ELR (cell line): ENCODE results near the gene KIF16B.
A peak's percentile ranks its signal among the peaks of the same experiment; 100 is the strongest.
"Not testable (repeated sequence)": the region's sequence is repeated elsewhere in the genome, so short reads cannot be mapped to it uniquely, and the experiment has no call there.

Source experiments
- DNase-seq: peaks from one replicate; pipeline ENCODE4 v3.0.0-alpha.2; 2015; ENCODE audit warnings: low read depth

The KIF16B gene

DNA sequence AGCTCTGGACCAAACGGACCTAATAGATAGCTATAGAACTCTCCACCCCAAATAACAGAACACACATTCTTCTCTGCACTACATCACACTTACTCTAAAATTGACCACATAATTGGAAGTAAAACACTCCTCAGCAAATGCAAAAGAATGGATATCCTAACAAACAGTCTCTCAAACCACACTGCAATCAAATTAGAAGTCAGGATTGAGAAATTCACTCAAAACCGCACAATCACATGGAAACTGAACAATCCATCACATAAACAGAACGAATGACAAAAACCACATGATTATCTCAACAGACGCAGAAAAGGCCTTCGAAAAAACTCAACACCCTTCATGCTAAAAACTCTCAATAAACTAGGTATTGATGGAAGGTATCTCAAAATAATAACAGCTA lies 50.6 kb downstream of the KIF16B start:
- DNase-seq, result not testable (repeated sequence)

DNA sequence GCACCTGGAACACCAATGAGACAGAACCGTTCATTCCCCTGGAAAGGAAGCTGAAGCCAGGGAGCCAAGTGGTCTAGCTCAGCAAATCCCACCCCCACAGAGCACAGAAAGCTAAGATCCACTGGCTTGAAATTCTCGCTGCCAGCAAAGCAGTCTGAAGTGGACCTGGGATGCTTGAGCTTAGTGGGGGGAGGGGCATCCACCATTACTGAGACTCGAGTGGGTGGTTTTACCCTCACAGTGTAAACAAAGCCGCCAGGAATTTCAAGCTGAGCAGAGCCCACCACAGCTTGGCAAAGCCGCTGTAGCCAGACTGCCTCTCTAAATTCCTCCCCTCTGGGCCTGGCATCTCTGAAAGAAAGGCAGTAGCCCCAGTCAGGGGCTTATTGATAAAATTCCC lies 53.1 kb downstream of the KIF16B start:
- DNase-seq, result no peak

DNA sequence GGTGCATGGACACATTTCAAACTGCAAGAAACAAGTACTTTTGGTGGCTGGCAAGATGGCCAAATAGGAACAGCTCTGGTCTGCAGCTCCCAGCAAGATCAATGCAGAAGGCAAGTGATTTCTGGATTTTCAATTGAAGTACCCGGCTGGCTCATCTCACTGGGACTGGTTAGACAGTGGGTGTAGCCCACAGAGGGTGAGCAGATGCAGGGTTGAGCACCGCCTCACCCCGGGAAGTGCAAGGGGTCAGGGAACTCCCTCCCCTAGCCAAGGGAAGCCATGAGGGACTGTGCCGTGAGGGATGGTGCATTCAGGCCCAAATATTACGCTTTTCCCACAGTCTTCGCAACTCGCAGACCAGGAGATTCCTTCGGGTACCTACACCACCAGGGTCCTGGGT lies 53.6 kb downstream of the KIF16B start:
- not testable (repeated sequence) for DNase-seq

DNA sequence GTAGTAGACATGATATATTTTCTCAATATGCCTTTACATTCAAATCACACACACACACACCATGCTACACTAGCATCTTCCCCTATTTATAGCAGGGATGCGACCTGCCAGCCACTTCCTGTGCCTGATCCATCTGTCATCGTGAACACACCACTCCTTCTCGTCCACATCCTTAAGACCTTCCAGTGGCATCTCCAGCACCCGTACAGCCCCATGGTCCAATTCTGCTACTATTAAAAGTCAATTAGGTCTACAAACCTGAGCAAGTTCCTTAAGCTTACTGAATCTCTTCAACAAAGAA lies 54.5 kb downstream of the KIF16B start:
- no peak for DNase-seq

DNA sequence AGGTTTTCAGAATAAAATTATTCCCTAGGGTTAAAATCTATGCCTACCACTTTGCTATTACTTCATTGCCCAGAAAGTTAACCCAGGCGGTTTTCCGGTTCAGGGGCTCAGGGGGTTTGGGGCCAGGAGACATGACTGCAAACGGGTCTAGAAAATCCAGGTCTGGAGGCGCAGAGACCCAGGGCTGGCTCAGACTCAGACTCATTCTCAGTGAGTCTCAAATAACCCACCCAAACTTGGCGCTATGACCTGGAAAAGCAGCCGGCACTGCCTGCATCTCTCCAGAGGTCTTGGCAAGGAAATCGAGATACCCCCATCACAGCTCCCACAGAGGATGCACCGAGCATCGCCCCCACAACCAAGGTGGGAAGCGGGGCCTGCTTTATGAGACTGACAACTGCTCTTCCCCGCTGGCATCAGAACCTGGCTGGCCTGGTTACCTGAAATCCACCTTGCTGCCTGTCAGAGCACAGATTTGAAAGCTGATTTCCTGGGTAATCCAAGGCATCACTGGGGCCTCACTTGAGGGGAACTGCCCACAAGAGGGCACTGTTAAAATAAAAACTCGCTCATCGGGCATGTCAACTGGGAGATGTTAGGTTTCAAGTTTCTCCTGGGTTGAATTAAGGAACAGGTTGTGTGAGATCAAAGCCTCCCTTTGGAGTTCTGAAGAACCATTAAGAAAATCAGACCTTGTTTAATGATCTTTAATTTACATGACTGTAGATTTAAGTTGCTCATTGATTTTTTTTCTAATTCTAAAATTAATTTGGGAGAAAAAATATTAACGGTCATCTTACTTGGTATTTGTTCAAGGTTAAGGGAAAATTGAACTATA lies 55.1 kb downstream of the KIF16B start:
- DNase-seq, result peak; percentile 47

DNA sequence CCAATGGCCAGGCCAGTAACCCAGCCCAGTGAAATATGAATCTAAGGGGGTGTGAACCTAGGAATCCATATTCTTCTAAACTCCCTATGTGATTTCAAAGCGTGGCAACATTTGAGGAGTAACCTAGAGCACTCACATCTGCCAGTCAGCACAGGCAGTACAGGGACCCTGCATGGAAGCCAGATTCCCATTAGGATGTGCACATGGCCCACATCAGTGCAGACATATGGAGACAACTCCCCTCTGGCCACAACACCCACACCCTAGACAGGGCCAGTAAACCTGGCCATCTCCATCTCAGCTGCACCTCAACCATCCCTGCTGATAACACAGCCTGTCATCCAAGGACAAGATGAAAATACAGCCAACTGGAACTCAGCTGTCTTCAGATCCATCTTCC lies 56.5 kb downstream of the KIF16B start:
- no peak for DNase-seq

DNA sequence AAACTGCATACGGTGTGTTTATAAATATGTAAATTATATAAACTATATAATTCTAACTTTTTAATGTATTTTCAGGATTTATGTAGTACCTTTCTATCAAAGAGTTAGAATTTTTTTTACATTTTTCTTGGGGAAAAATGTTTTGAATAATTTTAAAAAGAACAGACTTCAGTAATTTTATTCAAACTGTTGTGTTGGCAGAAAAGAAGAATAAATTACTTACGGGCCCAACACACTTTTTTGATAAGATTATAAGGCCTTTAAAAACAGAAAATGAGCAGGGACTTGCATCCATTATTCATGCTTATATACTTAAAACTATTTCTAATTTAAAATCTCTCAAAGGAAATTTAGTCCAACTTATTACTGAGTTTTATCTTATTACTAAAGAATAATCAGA lies 58.2 kb downstream of the KIF16B start:
- no peak for DNase-seq

DNA sequence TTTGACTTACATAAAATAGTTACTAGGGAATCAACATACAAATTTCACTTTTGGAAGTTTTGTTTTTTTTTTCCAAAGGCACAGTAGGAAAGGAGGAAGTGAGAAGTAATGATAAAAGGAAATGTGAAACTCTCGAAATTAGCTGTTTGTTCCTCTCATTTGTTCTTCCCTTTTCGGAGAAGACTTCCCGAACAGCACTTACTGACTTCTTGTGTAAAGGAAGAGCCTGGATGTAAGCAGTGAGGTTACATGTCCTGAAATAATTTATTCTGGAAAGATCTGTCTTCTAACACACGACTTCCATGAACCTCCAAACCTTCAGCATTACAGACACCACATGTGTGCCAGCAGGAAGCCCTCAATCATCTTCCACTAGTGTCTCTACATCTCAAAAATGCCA lies 59.1 kb downstream of the KIF16B start:
- DNase-seq, result no peak

DNA sequence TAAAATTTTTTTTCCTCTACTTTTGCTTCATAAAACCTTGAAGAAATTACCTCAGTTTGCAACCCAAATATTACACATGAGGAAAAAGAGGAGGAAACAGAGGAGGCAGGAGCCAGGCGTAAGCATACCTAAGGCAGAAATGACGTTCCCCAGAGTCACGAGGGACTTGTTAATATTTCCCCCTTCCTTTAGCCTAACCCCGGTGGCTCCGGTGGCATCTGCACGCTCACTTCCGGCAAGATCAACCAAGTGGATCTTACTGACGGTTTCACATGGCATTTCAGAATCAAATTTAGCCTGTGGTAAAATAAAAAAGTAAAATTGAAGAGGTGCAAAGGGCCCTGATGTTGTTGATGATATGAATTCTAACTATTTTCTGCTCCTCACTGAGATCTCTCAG lies 67.4 kb downstream of the KIF16B start:
- no peak for DNase-seq

DNA sequence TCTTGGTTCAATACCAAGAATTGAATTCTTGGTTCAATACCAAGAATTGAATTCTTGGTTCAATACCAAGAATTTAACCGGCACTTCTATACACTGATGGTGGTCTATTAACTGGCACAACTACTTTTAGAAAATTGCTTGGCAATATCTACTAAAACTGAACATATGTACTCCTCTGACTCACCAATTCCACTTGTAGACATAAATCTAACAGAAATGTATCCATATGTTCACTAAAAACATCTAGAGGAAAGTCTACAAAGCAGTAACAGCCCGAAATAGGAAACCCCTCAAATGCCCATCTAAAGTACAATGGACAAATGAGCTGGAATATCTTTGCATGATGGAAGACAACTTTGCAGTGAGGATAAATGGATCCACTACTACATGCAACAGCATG lies 71.9 kb downstream of the KIF16B start:
- DNase-seq, result no peak

DNA sequence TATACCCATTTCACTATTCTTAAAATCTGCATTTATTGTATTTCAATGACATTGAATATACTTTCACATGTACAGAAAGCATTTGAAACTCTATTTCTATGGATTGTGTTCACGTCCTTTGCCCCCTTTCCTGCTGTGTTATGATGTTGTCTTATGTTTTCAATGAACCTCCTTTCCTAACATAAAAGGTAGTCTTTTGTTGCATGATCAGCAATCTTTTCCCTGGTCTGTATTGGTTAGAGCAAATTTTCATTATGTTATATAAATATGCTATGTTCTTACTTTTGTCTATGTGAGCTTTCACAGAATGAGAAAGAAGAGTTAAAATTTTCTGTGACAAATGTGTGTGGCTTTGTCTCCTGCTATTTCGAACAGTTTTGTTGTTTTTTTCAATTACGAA lies 73.1 kb downstream of the KIF16B start:
- DNase-seq, result no peak

DNA sequence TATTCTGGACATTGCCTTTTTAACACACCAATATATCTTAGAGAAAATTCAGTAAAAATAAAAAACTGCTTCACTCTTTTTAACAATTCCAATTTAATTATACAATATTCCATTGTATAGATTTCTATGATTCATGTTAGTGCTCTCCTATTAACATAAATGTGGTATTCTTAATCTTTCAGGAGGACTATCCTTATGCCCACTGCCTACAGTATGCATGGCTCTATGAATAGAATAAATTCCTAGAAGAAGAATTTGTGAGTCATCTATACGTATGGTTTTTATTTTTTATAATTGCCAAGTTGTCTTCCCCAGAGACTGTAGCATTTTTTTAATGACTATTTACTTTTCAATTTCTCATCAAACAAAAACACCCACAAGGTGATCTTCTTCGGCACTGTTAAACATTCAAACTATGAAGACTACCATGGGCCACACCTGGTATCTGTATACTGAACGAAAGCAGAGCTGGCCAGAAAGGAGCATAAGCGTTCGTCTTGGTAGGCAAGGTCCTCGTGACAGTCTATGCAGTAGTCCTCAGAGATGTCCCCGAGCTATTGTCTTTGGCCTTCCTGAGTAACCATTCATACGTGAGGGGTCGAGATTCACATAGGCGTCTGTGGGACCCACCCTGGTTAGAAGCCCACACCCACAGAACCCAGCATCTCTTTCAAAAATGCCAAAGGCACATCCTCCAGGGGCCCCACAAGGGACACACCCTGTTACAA lies 74.6 kb downstream of the KIF16B start:
- peak; percentile 14 for DNase-seq

DNA sequence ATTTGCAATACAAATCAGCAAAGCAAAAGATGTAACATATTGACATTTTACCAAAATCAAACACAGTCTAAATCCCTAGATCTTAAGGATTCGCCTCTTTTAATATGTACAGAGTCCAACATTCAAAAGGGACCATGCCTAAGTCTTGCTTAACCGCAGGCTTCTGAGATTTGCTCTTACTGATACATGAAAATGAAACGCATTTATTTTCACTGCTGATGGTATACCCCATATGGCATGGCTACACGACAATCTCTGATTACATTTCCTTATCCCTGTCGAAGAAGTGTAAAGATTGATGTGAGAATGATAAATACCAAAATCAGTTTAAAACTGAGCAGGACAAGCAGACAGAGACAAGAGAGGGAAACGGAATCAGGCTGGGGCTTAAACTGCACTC lies 75.4 kb downstream of the KIF16B start:
- DNase-seq, result no peak

DNA sequence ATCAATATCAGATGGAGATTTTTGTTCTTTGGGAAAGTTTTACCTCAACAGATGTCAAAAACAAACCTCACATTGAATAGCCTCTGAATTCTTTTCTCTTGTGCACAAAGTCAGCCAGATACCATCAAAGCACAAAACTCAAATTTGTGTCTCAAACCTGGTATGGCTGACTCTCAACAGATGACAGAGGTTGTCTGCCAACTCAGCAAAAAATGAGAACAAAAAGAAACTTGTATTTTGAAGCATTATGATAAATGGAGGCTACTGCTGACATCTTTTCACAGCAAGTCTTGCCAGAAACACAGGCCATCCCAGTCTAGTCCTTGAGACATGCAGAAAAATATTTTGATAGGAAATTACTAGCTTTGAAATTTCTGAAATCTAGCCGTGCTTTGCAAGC lies 79.8 kb downstream of the KIF16B start:
- DNase-seq, result no peak

DNA sequence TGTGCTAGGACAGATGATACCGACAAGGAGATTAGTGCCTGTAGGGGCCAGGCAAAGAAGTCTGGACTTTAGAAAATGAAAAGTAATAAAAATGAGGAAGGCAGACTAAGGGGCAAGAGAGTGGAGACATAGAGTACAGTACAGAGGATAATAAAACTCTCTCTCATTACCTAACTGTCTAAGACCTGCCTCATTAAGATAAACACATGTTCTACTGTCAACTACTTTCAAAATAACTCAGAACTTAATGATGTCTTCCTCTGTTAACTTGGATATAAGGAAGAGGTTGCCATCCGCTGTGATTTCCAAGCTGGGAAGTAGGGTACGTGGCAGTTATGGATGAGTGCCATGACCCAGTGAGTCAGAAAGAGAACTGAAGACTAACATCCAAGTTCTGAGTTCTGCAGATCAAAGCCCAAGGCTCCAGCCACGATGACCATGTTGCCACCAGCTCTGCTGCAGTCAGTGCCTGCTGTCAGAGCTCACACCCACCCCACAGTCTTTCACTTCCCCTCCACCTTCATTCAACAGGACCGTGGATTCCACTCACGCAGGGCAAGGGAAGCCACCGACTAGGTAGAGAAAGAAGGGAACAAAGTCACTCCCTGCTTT lies 81.8 kb downstream of the KIF16B start:
- no peak for DNase-seq

DNA sequence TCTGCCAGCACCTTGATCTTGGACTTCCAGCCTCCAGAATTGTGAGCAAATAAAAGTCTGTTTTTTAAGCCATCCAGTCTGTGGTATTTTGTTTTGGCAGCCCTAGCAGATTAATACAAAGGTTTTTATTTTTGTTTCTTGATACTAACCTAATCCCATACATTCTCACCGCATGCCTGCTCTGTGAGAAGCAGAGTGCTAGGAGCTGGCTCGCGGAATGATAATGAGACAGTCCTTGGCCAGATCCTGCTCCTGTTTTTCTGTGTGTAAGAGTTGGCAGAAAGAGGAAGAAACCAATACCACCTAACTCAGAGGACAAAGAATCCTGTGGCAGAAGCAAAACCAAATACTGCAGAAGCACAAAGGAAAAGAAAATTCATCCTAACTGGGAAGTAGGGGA lies 82.6 kb downstream of the KIF16B start:
- DNase-seq, result no peak

DNA sequence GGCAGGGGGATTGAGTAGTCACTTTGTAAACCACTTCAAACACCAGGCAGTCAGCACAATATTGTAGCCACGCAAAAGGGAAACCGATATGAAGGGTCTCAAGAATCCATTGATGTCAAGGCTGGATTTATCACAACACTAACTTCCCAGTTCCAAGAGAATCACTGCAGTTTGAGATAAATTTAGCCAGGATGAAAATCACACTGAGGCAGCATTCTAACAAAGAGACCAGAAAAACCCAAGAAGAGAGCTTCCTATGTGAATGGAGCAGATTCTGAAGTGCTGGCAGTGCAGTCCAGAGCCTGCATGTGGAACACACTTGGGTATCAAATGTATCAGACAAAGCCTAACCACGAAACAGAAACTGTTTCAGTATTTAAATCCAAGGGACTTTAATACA lies 84.6 kb downstream of the KIF16B start:
- DNase-seq, result no peak

DNA sequence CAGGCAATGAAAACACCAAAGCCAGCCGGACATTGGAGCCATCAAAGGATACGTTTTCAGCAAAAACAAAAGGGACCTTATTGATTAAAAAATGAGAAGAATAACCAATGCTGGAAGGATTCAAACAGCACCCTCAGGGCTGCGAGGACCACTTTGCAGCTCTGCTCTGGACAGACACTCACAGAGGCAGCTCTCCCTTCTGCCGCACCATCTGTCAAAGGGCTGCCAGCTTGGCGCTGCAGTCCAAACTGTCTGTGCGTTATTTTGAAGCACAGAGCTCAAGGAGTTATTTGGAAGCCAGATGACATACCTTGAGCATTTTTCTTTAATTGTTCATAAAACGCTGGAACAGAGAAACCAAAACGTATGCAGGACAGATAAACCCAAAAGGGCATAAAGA lies 85.2 kb downstream of the KIF16B start:
- no peak for DNase-seq

DNA sequence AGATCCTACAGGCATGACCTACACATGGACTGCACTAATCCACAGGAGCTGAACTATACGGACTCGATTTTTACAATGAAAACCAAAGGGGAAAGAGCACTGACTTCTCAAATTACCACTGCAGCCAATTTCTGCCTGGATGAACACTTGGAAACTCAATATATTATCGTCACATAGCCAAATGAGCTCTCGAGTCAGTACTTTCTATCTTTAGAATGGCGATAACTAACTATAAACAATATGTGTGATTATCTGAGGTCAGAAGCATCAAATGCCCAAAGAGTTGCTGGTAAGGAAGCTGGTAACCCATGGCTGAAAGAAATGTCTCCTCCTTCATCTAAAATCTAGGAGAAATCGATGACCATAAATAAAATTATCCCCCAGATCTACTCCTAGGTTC lies 86.7 kb downstream of the KIF16B start:
- DNase-seq, result no peak

DNA sequence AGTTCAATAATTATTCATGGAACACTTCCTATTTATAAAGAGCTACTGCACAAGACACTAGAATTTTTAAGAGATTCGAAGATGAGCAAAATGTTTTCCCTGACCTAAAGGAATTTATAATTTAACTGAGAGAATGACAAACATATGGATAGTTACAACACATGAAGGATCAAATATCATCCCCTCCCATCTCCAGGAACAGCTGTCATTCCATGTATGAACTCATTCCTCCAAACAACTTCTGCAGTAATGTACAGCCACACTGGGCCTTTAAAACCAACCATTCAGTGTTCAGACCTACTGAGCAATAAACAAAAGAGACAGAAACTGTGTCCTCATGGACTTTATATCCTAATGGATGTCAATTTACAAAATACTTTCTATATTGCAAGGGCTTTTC lies 87.8 kb downstream of the KIF16B start:
- no peak for DNase-seq

DNA sequence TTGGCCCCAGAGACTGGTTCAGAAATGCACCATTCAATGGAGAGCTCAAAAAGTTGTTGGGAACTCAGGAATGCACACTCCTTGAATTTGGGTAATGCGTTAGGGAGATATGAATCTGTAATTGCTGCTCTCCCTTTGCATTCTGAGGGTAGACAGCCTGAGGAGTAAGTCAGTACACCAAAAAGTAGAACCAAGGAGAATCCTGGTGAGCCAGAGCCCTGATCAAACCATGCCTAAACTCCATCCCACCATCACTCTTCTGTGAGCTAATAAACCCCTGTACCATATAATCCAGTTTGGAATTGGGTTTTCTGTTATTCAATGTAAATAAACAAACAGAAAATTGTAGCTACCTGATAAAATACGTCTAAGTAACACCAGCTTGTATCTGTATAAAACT lies 90.2 kb downstream of the KIF16B start:
- DNase-seq, result no peak

DNA sequence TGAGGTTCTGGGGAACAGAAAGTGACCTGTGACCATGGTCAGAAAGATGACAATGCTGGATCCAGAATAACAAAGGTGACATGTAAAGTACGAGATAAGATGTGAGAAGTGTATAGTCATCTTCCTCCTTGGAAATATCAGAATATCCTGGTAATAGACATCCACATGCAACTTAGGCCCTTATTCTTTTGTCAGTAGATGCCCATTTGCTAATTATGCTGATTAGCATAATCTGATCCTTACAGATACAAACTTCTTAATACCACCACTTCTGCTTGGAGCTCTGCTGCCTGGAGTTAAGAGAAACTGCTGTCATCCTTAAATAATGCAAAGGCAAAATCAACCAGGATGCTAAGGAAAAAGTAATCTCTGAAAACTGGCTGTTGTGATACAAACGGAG lies 91.3 kb downstream of the KIF16B start:
- DNase-seq, result no peak

DNA sequence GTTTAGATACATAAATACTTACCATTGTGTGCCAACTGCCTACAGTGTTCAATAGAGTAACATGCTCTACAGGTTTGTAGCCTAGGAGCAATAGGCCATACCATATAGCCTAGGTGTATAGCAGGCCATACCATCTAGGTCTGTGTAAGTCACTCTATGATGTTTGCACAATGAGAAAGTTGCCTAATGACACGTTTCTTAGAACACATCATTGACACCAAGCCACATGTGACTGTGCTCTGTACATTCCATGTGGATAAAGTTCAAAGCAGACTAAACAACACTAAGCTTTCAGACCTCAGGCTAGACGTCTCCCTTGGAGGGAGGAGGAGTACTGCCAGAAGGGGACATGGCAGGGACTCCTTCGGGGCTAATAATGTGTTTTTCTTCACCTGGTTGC lies 93.6 kb downstream of the KIF16B start:
- no peak for DNase-seq

DNA sequence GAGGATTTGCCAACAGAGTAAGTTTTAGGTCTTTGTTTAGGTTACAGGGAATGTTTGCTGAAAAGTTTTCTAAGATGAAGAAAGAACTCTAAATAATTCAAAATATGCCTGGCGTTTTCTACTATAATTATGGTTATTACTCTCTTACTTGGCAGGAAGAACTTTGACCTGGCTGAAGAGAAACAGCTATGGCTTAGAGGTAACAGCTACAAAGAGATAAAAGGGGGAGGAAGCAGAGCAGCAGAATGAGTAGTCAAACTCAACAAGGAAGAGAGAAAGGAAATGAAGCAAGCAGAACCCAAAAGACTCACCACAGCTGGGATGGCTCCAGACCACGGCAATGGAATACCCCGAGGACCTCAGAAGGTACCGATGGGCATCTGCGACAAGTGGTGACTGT lies 95.6 kb downstream of the KIF16B start:
- no peak for DNase-seq
